Measurements from ENCODE around the gene B2M.
"Not testable (repeated sequence)": the region's sequence is repeated elsewhere in the genome, so short reads cannot be mapped to it uniquely, and the experiment has no call there.

The B2M gene

GRCh38 chr15:44698641-44699040 is 12.7 kb upstream of the B2M start:
- DNase-seq (ENCODE audit: low spot score) = no peak

- not testable (repeated sequence) for DNase-seq (ENCODE audit: low spot score)
Observed at GRCh38 chr15:44700676-44701075, 10.6 kb upstream of the B2M start.

GRCh38 chr15:44705986-44706385 is 5.3 kb upstream of the B2M start:
- DNase-seq (ENCODE audit: low spot score) = no peak

GRCh38 chr15:44706401-44706800 is 4.9 kb upstream of the B2M start:
- DNase-seq (ENCODE audit: low spot score) = no peak

- no peak for DNase-seq (ENCODE audit: low spot score)
Observed at GRCh38 chr15:44706946-44707636, 4.2 kb upstream of the B2M start.

- no peak for DNase-seq (ENCODE audit: low spot score)
Observed at GRCh38 chr15:44710236-44711095, 851 bp upstream of the B2M start.

- DNase-seq (ENCODE audit: low spot score) = no peak
Observed at GRCh38 chr15:44711743-44712345, 527 bp downstream of the B2M start.

- DNase-seq (ENCODE audit: low spot score) = peak; percentile 69
Observed at GRCh38 chr15:44712346-44713005, 1.2 kb downstream of the B2M start.

GRCh38 chr15:44713006-44713966 is 2.0 kb downstream of the B2M start:
- DNase-seq (ENCODE audit: low spot score) = no peak

GRCh38 chr15:44715142-44715796 is 4.0 kb downstream of the B2M start:
- no peak for DNase-seq (ENCODE audit: low spot score)

- DNase-seq (ENCODE audit: low spot score) = no peak
Observed at GRCh38 chr15:44715797-44716334, 4.5 kb downstream of the B2M start.

GRCh38 chr15:44716983-44717602 is 5.8 kb downstream of the B2M start:
- DNase-seq (ENCODE audit: low spot score) = no peak

GRCh38 chr15:44718180-44718926 is 7.0 kb downstream of the B2M start:
- DNase-seq (ENCODE audit: low spot score) = no peak

GRCh38 chr15:44718927-44719292 is 7.6 kb downstream of the B2M start:
- no peak for DNase-seq (ENCODE audit: low spot score)

GRCh38 chr15:44719293-44719999 is 8.1 kb downstream of the B2M start:
- DNase-seq (ENCODE audit: low spot score) = no peak

GRCh38 chr15:44720000-44720435 is 8.7 kb downstream of the B2M start:
- DNase-seq (ENCODE audit: low spot score) = not testable (repeated sequence)

GRCh38 chr15:44720460-44721176 is 9.3 kb downstream of the B2M start:
- no peak for DNase-seq (ENCODE audit: low spot score)

GRCh38 chr15:44722011-44722410 is 10.7 kb downstream of the B2M start:
- no peak for DNase-seq (ENCODE audit: low spot score)
